HEK293 (cell line): ENCODE measurements around the gene TCERG1.

Experiments
- CTCF ChIA-PET: fragments of 350-600 bp; formaldehyde crosslinking; extraction: SDS; loops from one replicate; lab custom pipeline; 2021; ENCODE audit warnings: antibody characterized with exemption; lab: Yijun Ruan, JAX
- POLR2A ChIA-PET: fragments of 300-600 bp; formaldehyde crosslinking; extraction: SDS; loops from one replicate; lab custom pipeline; 2020; ENCODE audit warnings: antibody characterized with exemption, inconsistent platforms; lab: Yijun Ruan, JAX
- H3K27ac ChIP-seq: fragments of 200-500 bp; sonication (Bioruptor generic); 2 replicates; pipeline ENCODE4 v1.5.1; 2014; ENCODE audit warnings: low read depth, low read length, control low read depth, inconsistent platforms; ENCODE audit errors: extremely low read depth
- H3K36me3 ChIP-seq, 2 experiments: fragments of 200-500 bp in 1 of 2; sonication (Bioruptor generic) in 1 of 2; 1 replicate in 1 of 2; 2 replicates in 1 of 2; pipeline ENCODE4 v1.5.1; 2014 to 2017; ENCODE audit warnings: inconsistent platforms in 2 of 2, low read length in 2 of 2; ENCODE audit not compliant: control insufficient read depth in 2 of 2, insufficient read depth in 1 of 2
- H3K4me1 ChIP-seq: fragments of 200-500 bp; sonication (Bioruptor generic); 2 replicates; pipeline ENCODE4 v1.5.1; 2014; ENCODE audit warnings: mild to moderate bottlenecking, low read length, inconsistent platforms; ENCODE audit not compliant: control insufficient read depth, insufficient read depth
- H3K4me3 ChIP-seq: 2 replicates; pipeline ENCODE4 v1.5.1; 2011; ENCODE audit warnings: low read depth, mild to moderate bottlenecking, control low read depth, low read length, moderate library complexity
- H3K9me3 ChIP-seq: fragments of 200-500 bp; sonication (Bioruptor generic); 2 replicates; pipeline ENCODE4 v1.5.1; 2014; ENCODE audit warnings: low read depth, low read length, inconsistent platforms; ENCODE audit not compliant: control insufficient read depth, insufficient read depth
- FEZF1 ChIP-seq: fragments of 450-650 bp; formaldehyde crosslinking; IDR thresholded peaks from 2 replicates; pipeline ENCODE4 v1.5.1; 2016; ENCODE audit warnings: missing biosample characterization, missing genetic modification characterization
- IKZF3 ChIP-seq: fragments of 450-650 bp; IDR thresholded peaks from 2 replicates; pipeline ENCODE4 v1.5.0; 2018; ENCODE audit warnings: missing biosample characterization, mild to moderate bottlenecking, missing genetic modification characterization, moderate library complexity
- KLF1 ChIP-seq: fragments of 450-650 bp; formaldehyde crosslinking; IDR thresholded peaks from 2 replicates; pipeline ENCODE4 v1.5.1; 2016; ENCODE audit warnings: missing biosample characterization, missing genetic modification characterization
- OSR2 ChIP-seq: fragments of 450-650 bp; formaldehyde crosslinking; IDR thresholded peaks from 2 replicates; pipeline ENCODE4 v1.5.1; 2016; ENCODE audit warnings: missing biosample characterization, missing genetic modification characterization
- SETDB1 ChIP-seq: IDR thresholded peaks from one replicate; pipeline ENCODE4 v1.6.1; 2017; ENCODE audit warnings: mild to moderate bottlenecking, low read length, moderate library complexity, mixed read lengths; ENCODE audit not compliant: insufficient read length
- SP2 ChIP-seq: fragments of 450-650 bp; formaldehyde crosslinking; IDR thresholded peaks from 2 replicates; pipeline ENCODE4 v1.5.1; 2016; ENCODE audit warnings: missing biosample characterization, missing genetic modification characterization
- WT1 ChIP-seq: fragments of 450-650 bp; formaldehyde crosslinking; IDR thresholded peaks from 2 replicates; pipeline ENCODE4 v1.5.1; 2016; ENCODE audit warnings: missing biosample characterization, missing genetic modification characterization
- ZEB2 ChIP-seq: fragments of 450-650 bp; formaldehyde crosslinking; IDR thresholded peaks from 2 replicates; pipeline ENCODE4 v1.5.1; 2016; ENCODE audit warnings: missing biosample characterization, missing genetic modification characterization
- ZNF112 ChIP-seq: fragments of 450-650 bp; formaldehyde crosslinking; IDR thresholded peaks from 2 replicates; pipeline ENCODE4 v1.5.0; 2017; ENCODE audit warnings: missing biosample characterization, missing genetic modification characterization
- ZNF169 ChIP-seq: fragments of 450-650 bp; formaldehyde crosslinking; IDR thresholded peaks from 2 replicates; pipeline ENCODE4 v1.5.1; 2016; ENCODE audit warnings: missing biosample characterization, missing genetic modification characterization
- ZNF175 ChIP-seq: fragments of 450-650 bp; formaldehyde crosslinking; IDR thresholded peaks from 2 replicates; pipeline ENCODE4 v1.5.1; 2016; ENCODE audit warnings: missing biosample characterization, missing genetic modification characterization
- ZNF292 ChIP-seq: fragments of 450-650 bp; formaldehyde crosslinking; IDR thresholded peaks from 2 replicates; pipeline ENCODE4 v1.5.1; 2016; ENCODE audit warnings: low read depth, missing biosample characterization, missing genetic modification characterization, borderline replicate concordance
- ZNF324 ChIP-seq: fragments of 450-650 bp; formaldehyde crosslinking; IDR thresholded peaks from 2 replicates; pipeline ENCODE4 v1.5.1; 2016; ENCODE audit warnings: missing biosample characterization, missing genetic modification characterization
- ZNF341 ChIP-seq: fragments of 450-650 bp; formaldehyde crosslinking; IDR thresholded peaks from 2 replicates; pipeline ENCODE4; 2016; ENCODE audit warnings: low read depth, missing biosample characterization, missing genetic modification characterization
- ZNF37A ChIP-seq: fragments of 450-650 bp; IDR thresholded peaks from 2 replicates; pipeline ENCODE4 v1.5.1; 2018; ENCODE audit warnings: missing biosample characterization, missing genetic modification characterization
- ZNF391 ChIP-seq: fragments of 450-650 bp; formaldehyde crosslinking; IDR thresholded peaks from 2 replicates; pipeline ENCODE4 v1.5.1; 2016; ENCODE audit warnings: low read depth, missing biosample characterization, missing genetic modification characterization, borderline replicate concordance
- ZNF544 ChIP-seq: fragments of 450-650 bp; formaldehyde crosslinking; IDR thresholded peaks from 2 replicates; pipeline ENCODE4 v1.5.0; 2017; ENCODE audit warnings: missing biosample characterization, missing genetic modification characterization
- TF ChIP-seq, protein P1 (sequence below): fragments of 450-650 bp; formaldehyde crosslinking; IDR thresholded peaks from 2 replicates; pipeline ENCODE4 v1.5.1; 2017; ENCODE audit warnings: missing biosample characterization, missing genetic modification characterization
- TF ChIP-seq, protein P2 (sequence below): sonication (generic); formaldehyde crosslinking; IDR thresholded peaks from 2 replicates; pipeline ENCODE4 v1.8.1; 2022; ENCODE audit warnings: mild to moderate bottlenecking, moderate library complexity, missing genetic modification reagents
- TF ChIP-seq, protein P3 (sequence below): fragments of 450-650 bp; formaldehyde crosslinking; IDR thresholded peaks from 2 replicates; pipeline ENCODE4 v1.5.1; 2016; ENCODE audit warnings: missing biosample characterization, missing genetic modification characterization

TCERG1 gene

DNA sequence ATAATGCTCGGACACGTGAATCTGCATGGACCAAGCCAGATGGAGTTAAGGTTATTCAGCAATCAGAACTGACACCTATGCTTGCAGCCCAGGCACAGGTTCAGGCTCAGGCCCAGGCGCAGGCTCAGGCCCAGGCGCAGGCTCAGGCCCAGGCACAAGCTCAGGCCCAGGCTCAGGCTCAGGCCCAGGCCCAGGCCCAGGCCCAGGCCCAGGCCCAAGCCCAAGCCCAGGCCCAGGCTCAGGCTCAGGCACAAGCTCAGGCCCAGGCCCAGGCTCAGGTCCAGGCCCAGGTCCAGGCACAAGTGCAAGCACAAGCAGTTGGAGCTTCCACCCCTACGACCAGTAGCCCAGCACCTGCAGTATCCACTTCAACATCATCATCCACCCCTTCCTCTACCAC lies 11.8 kb downstream of the TCERG1 start:
- POLR2A ChIA-PET = no interaction called here
- Histone ChIP-seq H3K4me1 (no peaks in the 10 kb centered on the region), H3K36me3 (peaks cover 81 to 83% of the 10 kb centered on the region in 2 experiments)
- TF ChIP-seq ZNF37A (tag by site-specific recombination) (no peak), OSR2 (tag by site-specific recombination) (peak; percentile 71; the same call in 1 of the 2 replicates), ZNF292 (tag by site-specific recombination) (no peak), ZNF175 (tag by site-specific recombination) (no peak)
- TF ChIP-seq, all 188 proteins: peak for 1
- Histone ChIP-seq H3K4me3 (no peak overlapping the region), H3K9me3 (no peaks in the 10 kb centered on the region), H3K27ac (no peak overlapping the region)
- CTCF ChIA-PET = interaction anchor here (0.7 kb wide), 1 partner anchor 240 kb away, joined by 3 read pairs; no protein-coding TSS in a partner anchor

DNA sequence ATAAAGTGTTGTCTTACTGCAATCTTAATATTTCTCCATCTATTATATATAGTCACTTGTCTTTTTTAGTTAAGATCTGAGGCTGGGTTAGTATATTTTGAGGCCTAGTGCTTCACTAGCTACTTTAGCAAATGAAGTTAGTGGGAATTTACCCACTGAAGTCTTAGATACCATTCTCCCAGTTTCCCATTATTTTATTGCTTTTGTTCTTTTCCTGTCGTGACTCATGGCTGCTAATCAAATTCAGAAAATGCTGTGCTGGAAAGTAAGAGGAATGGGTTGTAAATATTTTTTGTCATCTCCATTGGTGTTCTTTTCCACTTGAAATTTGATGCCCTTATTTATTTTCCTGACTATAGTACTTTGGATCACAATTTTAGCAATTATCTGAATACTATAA lies 14.2 kb downstream of the TCERG1 start:
- H3K4me1 ChIP-seq = no peaks in the 10 kb centered on the region
- ChIA-PET POLR2A (no interaction called here), CTCF (interaction anchor here (0.7 to 1.2 kb wide), 2 partner anchors 11 to 51 kb away, joined by 3 to 4 read pairs; no protein-coding TSS in a partner anchor)
- peaks cover 77 to 83% of the 10 kb centered on the region in 2 experiments for H3K36me3 ChIP-seq
- no peak for TF ChIP-seq SETDB1
- peak; percentile 87 for TF ChIP-seq FEZF1 (tag by site-specific recombination)
- TF ChIP-seq, protein P1, sequence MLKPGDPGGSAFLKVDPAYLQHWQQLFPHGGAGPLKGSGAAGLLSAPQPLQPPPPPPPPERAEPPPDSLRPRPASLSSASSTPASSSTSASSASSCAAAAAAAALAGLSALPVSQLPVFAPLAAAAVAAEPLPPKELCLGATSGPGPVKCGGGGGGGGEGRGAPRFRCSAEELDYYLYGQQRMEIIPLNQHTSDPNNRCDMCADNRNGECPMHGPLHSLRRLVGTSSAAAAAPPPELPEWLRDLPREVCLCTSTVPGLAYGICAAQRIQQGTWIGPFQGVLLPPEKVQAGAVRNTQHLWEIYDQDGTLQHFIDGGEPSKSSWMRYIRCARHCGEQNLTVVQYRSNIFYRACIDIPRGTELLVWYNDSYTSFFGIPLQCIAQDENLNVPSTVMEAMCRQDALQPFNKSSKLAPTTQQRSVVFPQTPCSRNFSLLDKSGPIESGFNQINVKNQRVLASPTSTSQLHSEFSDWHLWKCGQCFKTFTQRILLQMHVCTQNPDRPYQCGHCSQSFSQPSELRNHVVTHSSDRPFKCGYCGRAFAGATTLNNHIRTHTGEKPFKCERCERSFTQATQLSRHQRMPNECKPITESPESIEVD (tag by site-specific recombination) = peak; percentile 72
- TF ChIP-seq ZNF544 (tag by site-specific recombination) = no peak
- no peak overlapping the region for H3K27ac ChIP-seq
- H3K4me3 ChIP-seq = no peak overlapping the region
- H3K9me3 ChIP-seq = no peaks in the 10 kb centered on the region

DNA sequence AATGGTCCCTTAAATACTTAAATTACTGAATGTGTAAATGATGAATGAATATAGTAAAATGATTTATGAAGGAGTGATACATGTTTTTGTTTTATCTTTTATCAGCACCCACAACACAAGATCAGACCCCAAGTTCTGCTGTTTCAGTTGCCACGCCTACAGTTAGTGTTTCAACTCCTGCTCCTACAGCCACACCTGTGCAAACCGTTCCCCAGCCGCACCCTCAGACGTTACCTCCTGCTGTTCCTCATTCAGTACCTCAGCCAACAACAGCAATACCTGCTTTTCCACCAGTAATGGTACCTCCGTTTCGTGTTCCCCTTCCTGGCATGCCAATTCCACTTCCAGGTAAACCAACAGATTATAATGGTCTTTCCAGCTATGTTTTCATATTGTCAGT lies 16.3 kb downstream of the TCERG1 start:
- H3K4me3 ChIP-seq = no peak overlapping the region
- TF ChIP-seq ZEB2 (tag by site-specific recombination) (no peak), KLF1 (peak; percentile 39; the same call in 1 of the 2 replicates)
- peaks cover 60 to 80% of the 10 kb centered on the region in 2 experiments for H3K36me3 ChIP-seq
- no peak overlapping the region for H3K27ac ChIP-seq
- H3K4me1 ChIP-seq = peaks cover 2% of the 10 kb centered on the region; the same call in 1 of the 2 replicates
- no peaks in the 10 kb centered on the region for H3K9me3 ChIP-seq
- ChIA-PET POLR2A (no interaction called here), CTCF (interaction anchor here (1.2 to 2.0 kb wide), 4 partner anchors 12 to 70 kb away, joined by 3 to 8 read pairs (median 4); partner anchors contain the start of gene TCERG1)

DNA sequence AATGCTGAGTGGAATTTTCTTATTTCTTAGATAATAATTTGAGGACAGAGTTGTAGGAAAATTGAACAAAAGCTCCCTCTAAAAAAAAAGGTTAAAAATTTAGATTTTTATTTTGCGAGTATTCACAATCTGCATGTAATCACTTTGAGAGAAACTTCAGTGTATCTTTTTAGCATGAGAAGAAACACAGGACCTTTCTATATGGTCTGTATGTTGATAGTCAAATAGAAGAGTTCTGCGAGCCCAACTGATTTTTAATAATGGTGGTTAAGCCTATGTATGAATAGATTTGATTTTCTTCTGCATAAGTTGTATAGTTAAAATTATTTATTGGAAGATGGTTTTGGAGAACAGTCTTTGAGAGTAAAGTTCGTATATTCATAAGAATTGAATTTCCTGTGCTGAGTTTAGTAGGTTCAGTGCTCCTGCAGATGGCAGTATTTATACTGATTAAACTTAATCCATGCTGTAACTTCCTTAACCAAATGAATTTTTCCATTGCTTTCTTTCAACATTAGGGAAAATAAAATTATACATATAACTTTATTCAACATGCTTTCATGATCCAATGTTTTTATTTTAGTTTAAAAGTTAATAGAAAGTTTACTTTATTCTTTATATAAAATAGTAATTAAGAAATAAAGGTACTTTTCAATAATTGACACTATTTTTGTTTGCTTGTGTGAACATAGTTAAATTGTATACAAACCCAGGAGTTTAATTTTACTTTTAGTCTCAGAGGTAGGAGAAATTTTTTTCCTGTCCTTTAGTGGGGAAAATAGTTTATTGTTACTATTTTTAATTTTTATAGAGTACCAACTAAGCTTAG lies 19.6 kb downstream of the TCERG1 start:
- Histone ChIP-seq H3K4me1 (peaks cover 2% of the 10 kb centered on the region; the same call in 1 of the 2 replicates), H3K27ac (no peak overlapping the region), H3K36me3 (peaks cover 58 to 72% of the 10 kb centered on the region in 2 experiments), H3K4me3 (no peak overlapping the region), H3K9me3 (no peaks in the 10 kb centered on the region)
- POLR2A ChIA-PET = interaction anchor here (1.0 kb wide), 1 partner anchor 20 kb away, joined by 3 read pairs; the partner anchor contains the start of gene TCERG1
- CTCF ChIA-PET = interaction anchor here (0.6 to 1.3 kb wide), 6 partner anchors 9 to 523 kb away, joined by 3 to 5 read pairs (median 4); partner anchors contain the start of gene GPR151
- TF ChIP-seq ZNF391 (tag by site-specific recombination) (no peak), ZNF112 (no peak), SP2 (no peak), ZNF169 (tag by site-specific recombination) (no peak), ZNF324 (tag by site-specific recombination) (no peak), WT1 (tag by site-specific recombination) (no peak), ZNF341 (tag by site-specific recombination) (no peak), IKZF3 (tag by site-specific recombination) (0 out of 2 replicates have a peak, but pooled peaks have one; percentile 23)
- TF ChIP-seq, protein P2, sequence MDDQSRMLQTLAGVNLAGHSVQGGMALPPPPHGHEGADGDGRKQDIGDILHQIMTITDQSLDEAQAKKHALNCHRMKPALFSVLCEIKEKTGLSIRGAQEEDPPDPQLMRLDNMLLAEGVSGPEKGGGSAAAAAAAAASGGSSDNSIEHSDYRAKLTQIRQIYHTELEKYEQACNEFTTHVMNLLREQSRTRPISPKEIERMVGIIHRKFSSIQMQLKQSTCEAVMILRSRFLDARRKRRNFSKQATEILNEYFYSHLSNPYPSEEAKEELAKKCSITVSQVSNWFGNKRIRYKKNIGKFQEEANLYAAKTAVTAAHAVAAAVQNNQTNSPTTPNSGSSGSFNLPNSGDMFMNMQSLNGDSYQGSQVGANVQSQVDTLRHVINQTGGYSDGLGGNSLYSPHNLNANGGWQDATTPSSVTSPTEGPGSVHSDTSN = no peak
- TF ChIP-seq, protein P3, sequence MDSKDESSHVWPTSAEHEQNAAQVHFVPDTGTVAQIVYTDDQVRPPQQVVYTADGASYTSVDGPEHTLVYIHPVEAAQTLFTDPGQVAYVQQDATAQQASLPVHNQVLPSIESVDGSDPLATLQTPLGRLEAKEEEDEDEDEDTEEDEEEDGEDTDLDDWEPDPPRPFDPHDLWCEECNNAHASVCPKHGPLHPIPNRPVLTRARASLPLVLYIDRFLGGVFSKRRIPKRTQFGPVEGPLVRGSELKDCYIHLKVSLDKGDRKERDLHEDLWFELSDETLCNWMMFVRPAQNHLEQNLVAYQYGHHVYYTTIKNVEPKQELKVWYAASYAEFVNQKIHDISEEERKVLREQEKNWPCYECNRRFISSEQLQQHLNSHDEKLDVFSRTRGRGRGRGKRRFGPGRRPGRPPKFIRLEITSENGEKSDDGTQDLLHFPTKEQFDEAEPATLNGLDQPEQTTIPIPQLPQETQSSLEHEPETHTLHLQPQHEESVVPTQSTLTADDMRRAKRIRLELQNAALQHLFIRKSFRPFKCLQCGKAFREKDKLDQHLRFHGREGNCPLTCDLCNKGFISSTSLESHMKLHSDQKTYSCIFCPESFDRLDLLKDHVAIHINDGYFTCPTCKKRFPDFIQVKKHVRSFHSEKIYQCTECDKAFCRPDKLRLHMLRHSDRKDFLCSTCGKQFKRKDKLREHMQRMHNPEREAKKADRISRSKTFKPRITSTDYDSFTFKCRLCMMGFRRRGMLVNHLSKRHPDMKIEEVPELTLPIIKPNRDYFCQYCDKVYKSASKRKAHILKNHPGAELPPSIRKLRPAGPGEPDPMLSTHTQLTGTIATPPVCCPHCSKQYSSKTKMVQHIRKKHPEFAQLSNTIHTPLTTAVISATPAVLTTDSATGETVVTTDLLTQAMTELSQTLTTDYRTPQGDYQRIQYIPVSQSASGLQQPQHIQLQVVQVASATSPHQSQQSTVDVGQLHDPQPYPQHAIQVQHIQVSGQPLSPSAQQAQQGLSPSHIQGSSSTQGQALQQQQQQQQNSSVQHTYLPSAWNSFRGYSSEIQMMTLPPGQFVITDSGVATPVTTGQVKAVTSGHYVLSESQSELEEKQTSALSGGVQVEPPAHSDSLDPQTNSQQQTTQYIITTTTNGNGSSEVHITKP (tag by site-specific recombination) = no peak
